ENCODE data around the gene ZDHHC4.

Gene ZDHHC4

GRCh38 chr7:6565655-6566054, 11.6 kb upstream of the ZDHHC4 start:
- H3K4me1 ChIP-seq (ENCODE audit: low read depth, poor library complexity, severe bottlenecking): no peaks in the 10 kb centered on the region
- no peak overlapping the region for H3K4me3 ChIP-seq (IDR thresholded peaks at IDR 0.05; ENCODE audit: insufficient read depth, low read depth, low read length)
- H3K36me3 ChIP-seq (ENCODE audit: insufficient read depth): no peaks in the 10 kb centered on the region
- no peak for TF ChIP-seq CTCF (conservative IDR thresholded peaks at IDR 0.05; ENCODE audit: low read depth, low read length)
- no peak overlapping the region for H3K27ac ChIP-seq
- H3K4me2 ChIP-seq: no peak overlapping the region
- no peaks in the 10 kb centered on the region for H3K27me3 ChIP-seq (ENCODE audit: insufficient read depth, low read depth)
- H2AFZ ChIP-seq (ENCODE audit: low read depth): no peak overlapping the region; the same call in 1 of the 2 replicates
- no peak overlapping the region for H3K9ac ChIP-seq
- H4K20me1 ChIP-seq (ENCODE audit: insufficient read depth): no peaks in the 10 kb centered on the region
- H3K79me2 ChIP-seq (ENCODE audit: insufficient read depth, low read depth): no peaks in the 10 kb centered on the region

DNA sequence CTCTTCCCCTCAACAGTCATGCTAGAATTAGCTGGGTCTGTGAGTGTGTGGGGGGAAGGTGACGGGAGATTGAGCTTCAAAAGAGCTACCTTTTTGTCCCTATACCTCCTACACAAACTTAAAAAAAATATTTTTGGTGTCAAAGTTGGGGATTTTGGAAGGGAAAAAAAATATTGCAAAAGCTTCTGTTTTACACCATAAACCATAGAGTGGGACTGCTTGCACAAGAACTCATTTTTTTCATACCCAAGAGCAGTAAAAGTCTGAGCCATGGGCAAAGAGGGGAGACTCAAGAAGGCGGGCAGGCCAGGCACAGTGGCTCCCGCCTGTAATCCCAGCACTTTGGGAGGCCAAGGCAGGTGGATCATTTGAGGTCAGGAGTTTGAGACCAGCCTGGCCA, 9.4 kb upstream of the ZDHHC4 start:
- no peaks in the 10 kb centered on the region for H3K79me2 ChIP-seq (ENCODE audit: insufficient read depth, low read depth)
- H4K20me1 ChIP-seq (ENCODE audit: insufficient read depth): no peaks in the 10 kb centered on the region
- H3K9ac ChIP-seq: no peak overlapping the region
- no peaks in the 10 kb centered on the region for H3K27me3 ChIP-seq (ENCODE audit: insufficient read depth, low read depth)
- no peaks in the 10 kb centered on the region for H3K4me1 ChIP-seq (ENCODE audit: low read depth, poor library complexity, severe bottlenecking)
- no peak overlapping the region for H2AFZ ChIP-seq (ENCODE audit: low read depth)
- no peak overlapping the region for H3K4me3 ChIP-seq (IDR thresholded peaks at IDR 0.05; ENCODE audit: insufficient read depth, low read depth, low read length)
- no peaks in the 10 kb centered on the region for H3K36me3 ChIP-seq (ENCODE audit: insufficient read depth)
- H3K27ac ChIP-seq: no peak overlapping the region
- no peak overlapping the region for H3K4me2 ChIP-seq
- no peak for TF ChIP-seq CTCF (conservative IDR thresholded peaks at IDR 0.05; ENCODE audit: low read depth, low read length)

- Histone ChIP-seq H4K20me1 (ENCODE audit: insufficient read depth) (no peaks in the 10 kb centered on the region), H2AFZ (ENCODE audit: low read depth) (no peak overlapping the region), H3K36me3 (ENCODE audit: insufficient read depth) (no peaks in the 10 kb centered on the region), H3K4me1 (ENCODE audit: low read depth, poor library complexity, severe bottlenecking) (no peaks in the 10 kb centered on the region), H3K4me2 (no peak overlapping the region), H3K27me3 (ENCODE audit: insufficient read depth, low read depth) (no peaks in the 10 kb centered on the region), H3K27ac (no peak overlapping the region), H3K79me2 (ENCODE audit: insufficient read depth, low read depth) (no peaks in the 10 kb centered on the region), H3K9ac (no peak overlapping the region), H3K4me3 (IDR thresholded peaks at IDR 0.05; ENCODE audit: insufficient read depth, low read depth, low read length) (no peak overlapping the region)
- TF ChIP-seq CTCF (conservative IDR thresholded peaks at IDR 0.05; ENCODE audit: low read depth, low read length): no peak
Measured at GRCh38 chr7:6571160-6571779, 6.0 kb upstream of the ZDHHC4 start.

DNA sequence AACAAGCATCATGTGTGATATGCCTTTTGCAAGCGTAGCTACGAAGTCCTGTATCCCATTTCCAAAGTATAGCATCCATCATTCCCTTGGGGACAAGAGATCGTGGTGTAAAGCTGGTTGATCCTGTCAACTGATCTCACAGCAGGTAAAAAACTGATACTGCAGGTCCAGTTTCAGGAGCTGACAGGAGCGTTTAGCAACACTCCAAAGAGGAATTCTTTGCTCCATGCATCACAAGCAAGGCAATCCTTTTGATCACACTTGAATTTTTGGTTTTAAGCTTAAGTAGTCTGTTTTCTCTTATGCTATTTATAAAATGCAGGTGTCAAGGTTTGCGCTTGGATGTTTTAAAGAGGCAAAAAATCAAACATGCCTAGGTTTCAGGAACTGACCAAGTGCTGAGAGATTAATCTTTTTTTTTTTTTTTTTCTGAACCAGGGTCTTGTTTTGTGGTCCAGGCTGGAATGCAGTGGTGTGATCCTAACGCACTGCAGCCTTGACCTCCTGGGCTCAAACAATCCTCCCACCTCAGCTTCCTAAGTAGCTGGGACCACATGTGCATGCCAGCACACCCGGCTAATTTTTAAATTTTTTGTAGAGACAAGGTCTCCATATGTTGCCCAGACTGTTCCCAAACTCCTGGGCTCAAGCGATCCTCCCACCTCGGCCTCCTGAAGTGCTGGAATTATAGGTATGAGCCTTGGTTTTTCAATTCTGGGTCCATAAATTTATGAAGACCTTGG, 1.8 kb upstream of the ZDHHC4 start:
- Histone ChIP-seq H3K27me3 (ENCODE audit: insufficient read depth, low read depth) (no peaks in the 10 kb centered on the region), H3K4me1 (ENCODE audit: low read depth, poor library complexity, severe bottlenecking) (no peaks in the 10 kb centered on the region), H3K9ac (no peak overlapping the region), H3K79me2 (ENCODE audit: insufficient read depth, low read depth) (no peaks in the 10 kb centered on the region), H4K20me1 (ENCODE audit: insufficient read depth) (no peaks in the 10 kb centered on the region), H3K27ac (no peak overlapping the region), H3K4me3 (IDR thresholded peaks at IDR 0.05; ENCODE audit: insufficient read depth, low read depth, low read length) (no peak overlapping the region), H3K36me3 (ENCODE audit: insufficient read depth) (no peaks in the 10 kb centered on the region), H2AFZ (ENCODE audit: low read depth) (no peak overlapping the region), H3K4me2 (no peak overlapping the region)
- no peak for TF ChIP-seq CTCF (conservative IDR thresholded peaks at IDR 0.05; ENCODE audit: low read depth, low read length)

Measured in KMS-11 (cell line).